ENCODE results near the gene E2F4. TPM values are rescaled to one million over a fixed set of nuclear protein-coding genes. Genes with fewer than 3 reads are reported as not detected.

E2F4 gene
- total RNA-seq, 2 experiments from 2014 or later: 130 to 136 TPM

- peak; percentile 67 for DNase-seq
- no peak overlapping the region for H3K27ac Mint-ChIP-seq
- peaks cover 59% of the 10 kb centered on the region for H3K27me3 Mint-ChIP-seq
- no peaks in the 10 kb centered on the region for H3K9me3 Mint-ChIP-seq
- H3K4me3 Mint-ChIP-seq: peak overlapping the region; percentile 57
- H3K4me1 Mint-ChIP-seq: peaks cover 19% of the 10 kb centered on the region
- peaks cover 3% of the 10 kb centered on the region for H3K36me3 Mint-ChIP-seq
Measured at GRCh38 chr16:67177743-67178699, 13.9 kb upstream of the E2F4 start.

GRCh38 chr16:67179421-67180080 lies 12.4 kb upstream of the E2F4 start:
- H3K4me3 Mint-ChIP-seq: no peak overlapping the region
- H3K9me3 Mint-ChIP-seq: no peaks in the 10 kb centered on the region
- H3K36me3 Mint-ChIP-seq: peaks cover 3% of the 10 kb centered on the region
- H3K27me3 Mint-ChIP-seq: peaks cover 48% of the 10 kb centered on the region
- no peak for DNase-seq
- H3K27ac Mint-ChIP-seq: no peak overlapping the region
- H3K4me1 Mint-ChIP-seq: peaks cover 9% of the 10 kb centered on the region

- peaks cover 12% of the 10 kb centered on the region for H3K4me1 Mint-ChIP-seq
- H3K9me3 Mint-ChIP-seq: no peaks in the 10 kb centered on the region
- H3K36me3 Mint-ChIP-seq: peaks cover 3% of the 10 kb centered on the region
- DNase-seq: no peak
- no peak overlapping the region for H3K4me3 Mint-ChIP-seq
- no peak overlapping the region for H3K27ac Mint-ChIP-seq
- H3K27me3 Mint-ChIP-seq: peaks cover 48% of the 10 kb centered on the region
Measured at GRCh38 chr16:67180166-67180565, 11.8 kb upstream of the E2F4 start.

DNA sequence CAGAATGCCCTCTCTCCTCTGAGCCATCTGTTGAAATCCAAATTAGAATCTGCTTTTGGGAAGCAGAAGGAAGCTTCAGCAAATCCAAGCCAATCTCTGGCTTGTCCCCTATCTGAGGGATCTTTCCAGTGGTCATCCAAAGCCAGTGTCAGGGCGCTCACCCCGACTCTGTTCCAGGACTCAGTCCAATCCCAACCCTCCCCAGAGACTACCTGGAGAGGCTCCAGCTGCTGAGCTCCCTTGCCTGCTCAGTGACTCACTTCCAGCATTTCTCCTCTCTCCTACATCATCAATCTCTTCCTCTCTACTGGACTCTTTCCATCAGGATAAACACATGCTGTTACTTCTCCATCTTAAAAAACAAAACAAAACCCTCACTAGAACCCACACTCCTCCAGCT lies 10.6 kb upstream of the E2F4 start:
- Mint-ChIP-seq H3K4me1 (peaks cover 18% of the 10 kb centered on the region), H3K4me3 (no peak overlapping the region), H3K9me3 (no peaks in the 10 kb centered on the region), H3K27ac (no peak overlapping the region), H3K27me3 (peaks cover 41% of the 10 kb centered on the region), H3K36me3 (peaks cover 3% of the 10 kb centered on the region)
- no peak for DNase-seq

- Mint-ChIP-seq H3K27me3 (peaks cover 39% of the 10 kb centered on the region), H3K4me3 (no peak overlapping the region), H3K36me3 (peaks cover 3% of the 10 kb centered on the region), H3K4me1 (peaks cover 18% of the 10 kb centered on the region), H3K27ac (no peak overlapping the region), H3K9me3 (no peaks in the 10 kb centered on the region)
- no peak for DNase-seq
Measured at GRCh38 chr16:67182288-67182687, 9.7 kb upstream of the E2F4 start.

GRCh38 chr16:67183284-67183626 lies 8.7 kb upstream of the E2F4 start:
- Mint-ChIP-seq H3K9me3 (no peaks in the 10 kb centered on the region), H3K4me1 (peaks cover 12% of the 10 kb centered on the region), H3K27me3 (peaks cover 30% of the 10 kb centered on the region), H3K27ac (no peak overlapping the region), H3K36me3 (peaks cover 3% of the 10 kb centered on the region), H3K4me3 (no peak overlapping the region)
- DNase-seq: no peak

DNA sequence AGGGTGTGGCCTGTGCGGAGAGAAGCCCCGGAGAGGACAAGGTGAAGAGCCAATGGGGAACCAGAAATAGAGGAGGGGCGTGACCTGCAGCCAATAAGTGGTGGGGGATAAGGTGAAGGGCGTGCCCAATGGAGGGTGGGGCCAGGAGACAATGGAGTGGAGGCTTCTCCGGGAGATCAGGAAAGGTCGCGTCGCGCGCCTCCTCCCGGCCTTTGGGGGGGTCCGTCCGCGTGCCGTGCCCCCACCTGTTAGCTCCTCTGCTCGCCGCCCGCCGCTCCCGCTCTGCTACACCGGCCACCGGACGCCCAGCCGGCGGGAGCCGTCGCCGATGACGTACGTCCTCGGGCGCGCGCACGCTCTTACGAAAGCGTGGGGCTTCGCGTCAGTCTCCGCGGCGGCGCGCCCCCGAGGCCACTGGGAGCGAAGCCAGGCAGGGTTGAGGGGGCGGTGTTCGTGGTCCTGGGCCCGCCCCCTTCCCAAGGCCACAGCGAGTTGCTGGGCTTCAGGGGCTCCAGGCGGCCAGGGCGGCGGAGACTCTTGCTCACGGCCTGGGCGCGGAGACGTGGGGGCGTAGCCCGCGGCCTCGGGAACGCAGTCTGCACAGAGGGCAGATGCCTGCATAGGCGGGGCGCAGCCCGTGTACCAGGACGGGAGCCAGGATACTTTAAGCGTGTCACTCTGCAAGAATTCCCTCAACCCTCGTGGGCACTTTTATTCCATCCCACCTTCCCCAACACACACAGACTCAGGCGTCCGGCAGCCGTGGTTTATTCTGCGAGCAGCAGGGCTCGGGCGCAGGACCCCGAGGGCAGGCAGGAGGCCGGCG lies 8.1 kb upstream of the E2F4 start, which contains the start of gene MATCAP1:
TSS of gene MATCAP1 (minus strand) at position 337 of the 826 bp plus-strand sequence. CDS start 3,353 bp downstream, outside the sequence.
- Mint-ChIP-seq H3K4me1 (peaks cover 9% of the 10 kb centered on the region), H3K27ac (no peak within 1 kb of the TSS), H3K36me3 (peaks cover 1% of the 10 kb centered on the region), H3K4me3 (peak within 1 kb of the TSS; percentile 53), H3K27me3 (peaks cover 25% of the 10 kb centered on the region), H3K9me3 (no peaks in the 10 kb centered on the region)
- DNase-seq: peak; percentile 92

- no peak for DNase-seq
- Mint-ChIP-seq H3K27ac (no peak overlapping the region), H3K9me3 (no peaks in the 10 kb centered on the region), H3K27me3 (peaks cover 18% of the 10 kb centered on the region), H3K4me1 (peaks cover 9% of the 10 kb centered on the region), H3K36me3 (no peaks in the 10 kb centered on the region), H3K4me3 (peak overlapping the region; percentile 53)
Measured at GRCh38 chr16:67184453-67184994, 7.4 kb upstream of the E2F4 start.

DNA sequence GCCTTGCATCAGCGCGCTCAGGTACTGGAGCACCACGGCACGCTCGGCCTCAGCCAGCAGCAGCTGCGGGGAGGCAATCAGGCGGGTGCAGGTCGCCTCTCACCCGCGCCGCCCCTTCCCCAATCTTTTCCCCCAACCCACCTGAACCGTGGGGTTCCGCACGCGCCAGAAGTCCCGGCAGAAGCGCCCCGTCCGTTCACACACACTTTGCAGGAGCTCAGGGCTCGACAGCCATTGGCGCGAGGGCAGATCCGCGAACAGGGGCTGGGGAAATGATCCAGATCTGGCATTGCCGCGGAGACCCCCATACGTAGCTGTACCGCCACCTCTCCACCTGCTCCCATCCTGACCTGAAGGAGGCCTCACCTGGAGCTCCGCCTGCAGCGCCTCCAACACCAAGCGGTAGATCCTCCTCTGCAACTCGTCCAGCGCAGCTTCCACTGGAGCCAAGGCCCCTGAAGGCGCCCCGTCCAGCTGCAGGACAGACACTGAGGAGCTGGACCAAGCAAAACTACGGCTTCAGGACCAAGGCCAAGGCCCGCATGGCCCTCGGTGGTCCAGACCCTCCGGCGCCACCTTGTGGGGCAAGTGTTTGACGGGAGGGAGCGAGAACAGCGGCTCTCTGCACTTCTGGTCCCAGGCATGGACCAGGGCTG lies 6.8 kb upstream of the E2F4 start:
- Mint-ChIP-seq H3K27me3 (peaks cover 13% of the 10 kb centered on the region), H3K4me1 (peaks cover 9% of the 10 kb centered on the region), H3K27ac (no peak overlapping the region), H3K9me3 (no peaks in the 10 kb centered on the region), H3K36me3 (no peaks in the 10 kb centered on the region), H3K4me3 (peak overlapping the region; percentile 74)
- peak; percentile 85 for DNase-seq

GRCh38 chr16:67185651-67186134 lies 6.3 kb upstream of the E2F4 start:
- Mint-ChIP-seq H3K36me3 (no peaks in the 10 kb centered on the region), H3K27ac (no peak overlapping the region), H3K4me3 (no peak overlapping the region), H3K27me3 (peaks cover 13% of the 10 kb centered on the region), H3K4me1 (peaks cover 9% of the 10 kb centered on the region), H3K9me3 (no peaks in the 10 kb centered on the region)
- no peak for DNase-seq

DNA sequence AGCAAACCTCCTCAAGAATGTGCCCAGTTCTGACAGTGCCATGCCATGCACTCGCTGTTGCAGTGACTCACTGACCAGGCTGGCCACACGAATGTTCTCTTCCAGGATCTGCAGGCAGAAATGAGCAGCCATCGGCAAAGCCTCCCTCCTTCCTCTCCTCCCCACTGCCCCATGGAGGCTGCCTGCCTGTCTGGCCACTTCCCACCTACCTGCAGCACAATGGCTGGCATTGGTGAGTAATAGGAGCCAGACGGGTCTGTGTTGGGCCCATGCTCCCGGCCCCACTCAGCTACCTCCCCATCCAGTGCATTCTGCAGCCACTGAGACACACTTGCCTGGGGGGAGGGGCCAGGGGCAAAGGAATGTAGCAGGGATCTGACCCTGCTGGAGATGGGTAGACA lies 5.4 kb upstream of the E2F4 start:
- peaks cover 13% of the 10 kb centered on the region for H3K27me3 Mint-ChIP-seq
- peaks cover 12% of the 10 kb centered on the region for H3K4me1 Mint-ChIP-seq
- no peaks in the 10 kb centered on the region for H3K36me3 Mint-ChIP-seq
- DNase-seq: no peak
- no peak overlapping the region for H3K27ac Mint-ChIP-seq
- H3K4me3 Mint-ChIP-seq: no peak overlapping the region
- no peaks in the 10 kb centered on the region for H3K9me3 Mint-ChIP-seq

DNA sequence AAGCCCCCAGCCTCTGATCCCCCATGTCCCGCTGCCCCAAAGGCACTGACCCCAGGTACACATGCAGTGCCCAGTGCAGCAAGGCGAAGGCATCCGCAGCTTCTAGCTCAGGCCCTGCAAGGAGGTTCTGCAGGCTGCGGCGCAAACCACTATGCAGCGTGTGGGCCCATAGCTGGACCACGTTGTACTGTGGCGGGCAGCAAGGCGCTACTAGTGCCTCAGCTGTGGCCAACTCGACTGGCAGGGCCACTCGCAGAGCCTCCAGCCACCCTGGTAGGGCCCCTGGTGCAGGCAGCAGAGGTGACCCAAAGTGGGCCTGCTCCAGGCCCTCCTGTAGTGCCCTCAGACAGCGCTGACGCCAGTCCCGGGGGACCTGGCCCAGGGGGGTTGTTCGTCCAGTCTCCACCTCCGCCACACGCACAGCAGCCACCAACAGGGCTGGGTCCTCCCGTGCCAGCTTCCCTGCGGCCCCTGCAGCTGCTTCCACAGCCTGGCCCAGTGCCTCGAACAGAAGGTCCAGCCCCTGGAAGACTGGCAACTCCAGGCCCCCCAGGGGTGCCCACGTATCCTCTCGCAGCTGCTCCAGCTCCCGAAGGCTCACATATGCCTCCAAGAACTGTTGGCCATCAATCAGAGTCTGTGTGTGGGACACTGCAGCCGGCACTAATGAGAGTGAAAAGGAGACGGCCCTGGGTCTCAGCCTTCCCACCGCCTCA lies 4.6 kb upstream of the E2F4 start:
- DNase-seq: no peak
- H3K27me3 Mint-ChIP-seq: peaks cover 13% of the 10 kb centered on the region
- H3K27ac Mint-ChIP-seq: no peak overlapping the region
- H3K4me3 Mint-ChIP-seq: no peak overlapping the region
- no peaks in the 10 kb centered on the region for H3K9me3 Mint-ChIP-seq
- H3K4me1 Mint-ChIP-seq: peaks cover 12% of the 10 kb centered on the region
- H3K36me3 Mint-ChIP-seq: no peaks in the 10 kb centered on the region

DNA sequence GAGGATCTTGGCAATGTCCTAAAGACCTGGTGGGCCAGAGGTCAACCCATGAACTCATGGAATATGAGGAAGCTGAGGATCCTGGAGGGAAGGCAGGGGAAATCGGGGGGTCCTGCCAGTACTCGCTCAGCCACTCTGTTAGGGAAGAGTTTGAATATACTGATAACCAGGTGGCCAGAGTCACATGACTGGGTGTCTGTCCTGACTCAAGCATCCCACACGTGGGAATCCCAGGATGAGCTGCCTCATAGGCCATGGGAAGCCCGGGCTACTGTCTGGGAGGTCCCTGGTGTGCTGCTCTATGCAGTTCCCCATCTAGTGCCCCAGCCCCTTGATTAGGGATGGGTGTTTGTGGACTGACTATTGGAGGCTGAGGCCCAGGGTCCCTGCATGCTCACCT lies 3.6 kb upstream of the E2F4 start:
- H3K4me1 Mint-ChIP-seq: peaks cover 19% of the 10 kb centered on the region
- no peak overlapping the region for H3K4me3 Mint-ChIP-seq
- peaks cover 10% of the 10 kb centered on the region for H3K36me3 Mint-ChIP-seq
- H3K27me3 Mint-ChIP-seq: peaks cover 13% of the 10 kb centered on the region
- no peaks in the 10 kb centered on the region for H3K9me3 Mint-ChIP-seq
- no peak overlapping the region for H3K27ac Mint-ChIP-seq
- no peak for DNase-seq

- H3K27ac Mint-ChIP-seq: no peak overlapping the region
- peaks cover 24% of the 10 kb centered on the region for H3K4me1 Mint-ChIP-seq
- no peak overlapping the region for H3K4me3 Mint-ChIP-seq
Measured at GRCh38 chr16:67188798-67189197, 3.2 kb upstream of the E2F4 start.

More at GRCh38 chr16:67188798-67189197, 3.2 kb upstream of the E2F4 start:
- peaks cover 15% of the 10 kb centered on the region for H3K36me3 Mint-ChIP-seq
- no peak for DNase-seq
- peaks cover 13% of the 10 kb centered on the region for H3K27me3 Mint-ChIP-seq
- no peaks in the 10 kb centered on the region for H3K9me3 Mint-ChIP-seq

Data from activated naive CD8-positive, alpha-beta T cell treated with anti-CD3 and anti-CD28 coated beads for 36 hours (primary cell).